Stimulated activated CD4-positive, alpha-beta T cell treated with anti-CD3 and anti-CD28 coated beads, Interleukin-15, amount 100 ng/mL, for 24 hours (primary cell): Measurements from ENCODE around the gene STAP1.
"Not testable (repeated sequence)": the region's sequence is repeated elsewhere in the genome, so short reads cannot be mapped to it uniquely, and the experiment has no call there.

Experiments used
- DNase-seq: peaks from one replicate; pipeline ENCODE4 v3.0.0-alpha.2; 2020

STAP1 gene

DNA sequence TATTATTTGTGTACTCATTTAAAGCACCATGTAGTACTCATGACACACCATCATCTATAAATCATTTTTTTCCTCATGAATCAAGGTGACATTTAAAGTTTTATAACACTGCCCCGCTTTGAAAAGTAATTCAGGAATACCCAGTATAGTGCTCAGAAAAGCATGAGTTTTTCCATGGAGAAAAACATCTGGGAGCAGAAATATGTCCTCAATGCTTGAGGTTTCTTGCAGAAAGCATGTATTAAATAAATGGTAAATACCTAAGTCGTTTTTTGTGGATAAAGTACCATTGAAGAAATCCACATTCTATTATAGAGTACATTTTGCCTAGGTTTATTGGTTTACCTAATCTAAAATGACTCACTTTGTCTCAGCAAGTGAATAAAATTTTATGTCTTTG, 76.2 kb downstream of the STAP1 start:
- DNase-seq: no peak

DNA sequence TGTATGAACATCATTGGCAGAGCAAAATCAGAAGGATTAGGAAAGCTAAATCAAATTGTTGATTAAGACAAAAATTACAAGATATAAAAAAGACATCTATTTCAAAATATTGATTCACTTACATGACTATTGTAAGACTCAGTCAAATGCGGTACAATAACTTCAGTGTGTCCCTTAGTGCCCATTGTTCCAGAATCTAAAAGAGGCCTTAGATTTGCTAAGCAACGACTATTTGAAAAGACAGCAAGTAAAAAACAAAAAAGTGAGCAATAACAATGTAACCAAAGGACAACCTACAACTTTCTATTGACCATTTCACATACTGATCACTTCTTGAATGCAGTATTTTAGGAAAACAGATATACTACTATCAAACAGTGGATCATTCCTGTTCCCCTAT, 76.8 kb downstream of the STAP1 start:
- no peak for DNase-seq

DNA sequence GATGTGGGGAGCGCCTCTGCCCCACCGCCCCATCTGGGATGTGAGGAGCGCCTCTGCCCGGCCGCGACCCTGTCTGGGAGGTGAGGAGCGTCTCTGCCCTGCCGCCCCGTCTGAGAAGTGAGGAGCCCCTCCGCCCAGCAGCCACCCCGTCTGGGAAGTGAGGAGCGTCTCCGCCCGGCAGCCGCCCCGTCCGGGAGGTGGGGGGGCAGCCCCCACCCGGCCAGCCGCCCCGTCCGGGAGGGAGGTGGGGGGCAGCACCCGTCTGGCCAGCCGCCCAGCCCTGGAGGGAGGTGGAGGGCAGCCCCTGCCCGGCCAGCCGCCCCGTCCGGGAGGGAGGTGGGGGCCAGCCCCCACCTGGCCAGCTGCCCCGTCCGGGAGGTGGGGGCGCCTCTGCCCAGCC, 78.5 kb downstream of the STAP1 start:
- not testable (repeated sequence) for DNase-seq

DNA sequence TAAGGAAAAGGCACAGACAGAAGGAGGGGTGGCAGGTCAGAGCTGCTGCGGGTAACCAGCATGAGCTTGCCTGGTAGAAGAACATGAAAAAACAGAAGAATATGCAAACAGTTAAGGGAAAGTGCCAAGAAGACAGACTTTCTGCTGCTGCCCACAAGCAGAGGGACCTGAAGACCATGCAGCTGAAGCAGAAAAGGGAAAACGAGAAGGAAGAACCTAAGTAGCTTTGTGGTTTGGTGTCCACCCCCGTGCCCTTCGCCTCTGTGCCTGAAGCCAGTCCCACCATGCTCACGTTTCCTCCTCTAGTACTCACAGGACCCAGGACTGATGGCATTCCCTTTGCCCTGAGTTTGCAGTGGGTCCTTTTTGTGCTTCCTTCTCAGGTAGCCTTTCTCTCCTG, 79.6 kb downstream of the STAP1 start:
- DNase-seq: no peak

DNA sequence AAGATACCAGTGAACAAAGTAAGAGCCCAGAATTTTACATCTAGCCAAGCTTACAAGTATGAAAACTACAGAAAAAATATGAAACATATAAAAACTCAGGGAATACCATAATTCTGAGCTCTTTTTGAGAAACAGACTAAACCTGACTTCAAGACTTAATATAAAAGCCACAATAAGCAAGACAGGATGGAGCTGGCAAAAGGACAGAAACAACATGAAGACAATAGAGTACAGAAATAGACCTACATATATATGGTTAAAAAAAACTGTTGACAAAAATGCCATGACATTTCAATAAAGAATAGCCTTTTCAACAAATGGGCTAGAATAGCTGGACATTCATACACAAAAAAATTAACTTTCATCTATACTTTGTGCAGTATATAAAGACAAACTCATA, 93.0 kb downstream of the STAP1 start:
- DNase-seq: no peak
